Peyer's patch (tissue), 4 donors: ENCODE measurements around the gene SPEM2.

Experiments
- POLR2A ChIP-seq, 2 donors: fragments of 450-650 bp; IDR thresholded peaks; one replicate each; pipeline ENCODE4 v1.5.1; 2017; ENCODE audit warnings: antibody characterized with exemption in 2 of 2, mild to moderate bottlenecking in 2 of 2, moderate library complexity in 2 of 2
- TF ChIP-seq, protein P1 (sequence below), 6 experiments: fragments of 450-650 bp in 4 of 6; fragments of 200-600 bp in 2 of 6; sonication (generic) in 1 of 6; IDR thresholded peaks; one replicate each; pipeline ENCODE4 v1.5.1; 2017 to 2019; ENCODE audit warnings: antibody characterized with exemption in 6 of 6, mild to moderate bottlenecking in 3 of 6, moderate library complexity in 1 of 6

DNA sequence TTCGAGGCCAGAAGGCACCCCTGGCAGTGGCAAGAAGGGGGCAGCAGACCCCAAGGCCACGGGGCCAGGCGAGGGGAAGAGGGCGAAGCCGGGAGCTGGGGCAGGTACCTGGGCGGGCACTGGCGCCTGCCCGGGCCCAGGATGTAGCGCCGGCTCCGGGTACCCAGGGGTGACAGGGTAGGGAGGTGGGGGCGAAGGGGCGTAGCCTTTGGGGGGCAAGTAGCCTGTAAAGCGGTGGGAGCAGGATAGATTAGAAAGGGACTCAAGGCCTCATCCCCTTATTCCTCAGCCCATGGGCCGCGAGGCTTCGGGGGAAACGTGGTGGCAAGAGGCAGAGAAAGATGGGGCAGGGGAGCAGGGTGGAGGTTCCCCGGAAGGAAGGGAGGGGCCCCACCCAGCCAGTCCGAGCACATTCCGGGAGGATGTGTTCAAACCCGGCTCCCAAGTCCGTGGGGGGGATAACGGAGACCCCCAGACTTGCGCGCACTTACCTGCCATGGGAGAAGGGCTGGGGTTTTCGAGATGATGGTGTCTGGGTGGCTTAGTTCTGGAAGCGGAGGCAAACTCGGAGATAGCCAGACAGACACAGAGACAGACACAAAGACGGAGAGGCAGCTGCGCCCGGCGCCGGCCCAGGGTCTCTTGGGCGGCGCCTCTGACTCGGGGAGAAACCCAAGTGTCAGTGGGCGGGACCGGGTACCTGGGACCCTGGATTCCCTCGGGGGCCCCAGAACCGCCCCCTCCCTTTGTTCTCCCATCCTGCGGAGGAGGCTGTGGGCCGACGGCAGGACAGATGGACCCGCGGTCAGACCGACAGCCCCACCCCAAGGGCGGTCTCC lies 31.6 kb upstream of the SPEM2 start:
- TF ChIP-seq, protein P1, sequence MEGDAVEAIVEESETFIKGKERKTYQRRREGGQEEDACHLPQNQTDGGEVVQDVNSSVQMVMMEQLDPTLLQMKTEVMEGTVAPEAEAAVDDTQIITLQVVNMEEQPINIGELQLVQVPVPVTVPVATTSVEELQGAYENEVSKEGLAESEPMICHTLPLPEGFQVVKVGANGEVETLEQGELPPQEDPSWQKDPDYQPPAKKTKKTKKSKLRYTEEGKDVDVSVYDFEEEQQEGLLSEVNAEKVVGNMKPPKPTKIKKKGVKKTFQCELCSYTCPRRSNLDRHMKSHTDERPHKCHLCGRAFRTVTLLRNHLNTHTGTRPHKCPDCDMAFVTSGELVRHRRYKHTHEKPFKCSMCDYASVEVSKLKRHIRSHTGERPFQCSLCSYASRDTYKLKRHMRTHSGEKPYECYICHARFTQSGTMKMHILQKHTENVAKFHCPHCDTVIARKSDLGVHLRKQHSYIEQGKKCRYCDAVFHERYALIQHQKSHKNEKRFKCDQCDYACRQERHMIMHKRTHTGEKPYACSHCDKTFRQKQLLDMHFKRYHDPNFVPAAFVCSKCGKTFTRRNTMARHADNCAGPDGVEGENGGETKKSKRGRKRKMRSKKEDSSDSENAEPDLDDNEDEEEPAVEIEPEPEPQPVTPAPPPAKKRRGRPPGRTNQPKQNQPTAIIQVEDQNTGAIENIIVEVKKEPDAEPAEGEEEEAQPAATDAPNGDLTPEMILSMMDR (IDR thresholded peaks at IDR 0.05), result no peak
- TF ChIP-seq POLR2A (IDR thresholded peaks at IDR 0.05), result no peak
